B cell (primary cell): Measurements from ENCODE around the gene HLCS. TPM values are rescaled to one million over a fixed set of nuclear protein-coding genes. Genes with fewer than 3 reads are reported as not detected.
"Not testable (repeated sequence)": the region's sequence is repeated elsewhere in the genome, so short reads cannot be mapped to it uniquely, and the experiment has no call there.

Experiments used
- ATAC-seq: fragments of 200-7000 bp; cut with Tn5 transposase; one replicate; pipeline ENCODE4 v1.10.0; 2021; ENCODE audit warnings: low read depth, mild to moderate bottlenecking, moderate number of reproducible peaks, moderate library complexity
- CTCF ChIA-PET: fragments of 350-600 bp; sonication (Branson Sonifier 250); formaldehyde crosslinking; loops from one replicate; lab custom pipeline; 2021; ENCODE audit warnings: antibody characterized with exemption, inconsistent platforms; lab: Charles Lee
- POLR2A ChIA-PET: fragments of 350-600 bp; sonication (Branson Sonifier 250); formaldehyde crosslinking; loops from one replicate; lab custom pipeline; 2021; ENCODE audit warnings: antibody characterized with exemption; lab: Charles Lee
- DNase-seq: peaks from one replicate; pipeline ENCODE4 v3.0.0; 2013
- H2AFZ ChIP-seq: 2 replicates; pipeline ENCODE4 v1.6.1; 2012; ENCODE audit warnings: mild to moderate bottlenecking, low read depth, low read length; ENCODE audit not compliant: insufficient read depth, poor library complexity, severe bottlenecking
- H3K27ac ChIP-seq, 2 donors: 1 replicate in 1 of 2; 2 replicates in 1 of 2; pipeline ENCODE4 v1.5.1; 2012 to 2013; ENCODE audit warnings: low read length in 2 of 2, mild to moderate bottlenecking in 2 of 2, moderate library complexity in 1 of 2
- H3K27me3 ChIP-seq, 4 experiments: fragments of 200-600 bp in 1 of 4; sonication (generic) in 1 of 4; replicated peaks in 1 of 4; 1 replicate in 2 of 4; 2 replicates in 2 of 4; pipeline versions ENCODE4 v1.6.1 to v1.7.0; 2013 to 2016; ENCODE audit warnings: low read length in 3 of 4, mild to moderate bottlenecking in 2 of 4, mixed read lengths in 1 of 4, moderate library complexity in 1 of 4; ENCODE audit not compliant: insufficient read depth in 4 of 4, control insufficient read depth in 3 of 4; ENCODE audit errors: control extremely low read depth in 1 of 4
- H3K36me3 ChIP-seq, 2 experiments: replicated peaks in 1 of 2; 1 replicate in 1 of 2; 2 replicates in 1 of 2; pipeline versions ENCODE4 v1.6.1 to v1.7.1; 2013; ENCODE audit warnings: low read length in 1 of 2; ENCODE audit not compliant: insufficient read depth in 2 of 2, control insufficient read depth in 1 of 2; ENCODE audit errors: control extremely low read depth in 1 of 2, extremely low read depth in 1 of 2
- H3K4me1 ChIP-seq, 2 donors: fragments of 200-600 bp in 1 of 2; sonication (generic) in 1 of 2; 1 replicate in 1 of 2; 2 replicates in 1 of 2; pipeline versions ENCODE4 v1.5.1 to v1.6.1; 2013 to 2017; ENCODE audit warnings: low read length in 2 of 2; ENCODE audit not compliant: control insufficient read depth in 2 of 2, insufficient read depth in 2 of 2
- H3K4me2 ChIP-seq: replicated peaks from 2 replicates; pipeline ENCODE3; 2012; ENCODE audit warnings: mild to moderate bottlenecking, low read depth, low read length; ENCODE audit not compliant: poor library complexity, severe bottlenecking
- H3K4me3 ChIP-seq, 5 experiments: fragments of 200-600 bp in 1 of 5; sonication (generic) in 1 of 5; 1 replicate in 3 of 5; 2 replicates in 2 of 5; pipeline versions ENCODE4 v1.5.1 to v1.7.0; 2011 to 2016; ENCODE audit warnings: low read length in 4 of 5, mild to moderate bottlenecking in 4 of 5, low read depth in 2 of 5, control low read depth in 1 of 5, moderate library complexity in 1 of 5; ENCODE audit not compliant: insufficient read depth in 1 of 5; ENCODE audit errors: control extremely low read depth in 1 of 5, extremely low read depth in 1 of 5
- H3K79me2 ChIP-seq: fragments of 200-600 bp; sonication (generic); one replicate; pipeline ENCODE4 v1.6.0; 2016; ENCODE audit warnings: low read length; ENCODE audit not compliant: control insufficient read depth, insufficient read depth
- H3K9ac ChIP-seq: fragments of 200-600 bp; sonication (generic); 2 replicates; pipeline ENCODE4 v1.6.1; 2017; ENCODE audit warnings: mild to moderate bottlenecking, low read length, moderate library complexity
- H3K9me3 ChIP-seq, 3 donors: one replicate each; pipeline versions ENCODE4 v1.6.1 to v1.7.1; 2013; ENCODE audit warnings: low read length in 2 of 3; ENCODE audit not compliant: control insufficient read depth in 2 of 3, insufficient read depth in 1 of 3; ENCODE audit errors: control extremely low read depth in 1 of 3
- H4K20me1 ChIP-seq: 2 replicates; pipeline ENCODE4 v1.6.0; 2012; ENCODE audit warnings: mild to moderate bottlenecking, low read length; ENCODE audit not compliant: insufficient read depth, control insufficient read depth, poor library complexity, severe bottlenecking
- H3K27ac Mint-ChIP-seq: one replicate; pipeline ENCODE4 v1.8.0; 2021; ENCODE audit warnings: mixed read lengths
- H3K27me3 Mint-ChIP-seq: one replicate; pipeline ENCODE4 v1.8.0; 2021; ENCODE audit warnings: mixed read lengths
- H3K4me1 Mint-ChIP-seq: one replicate; pipeline ENCODE4 v1.8.0; 2021; ENCODE audit warnings: mixed read lengths
- H3K4me3 Mint-ChIP-seq: one replicate; pipeline ENCODE4 v1.8.0; 2021; ENCODE audit warnings: mixed read lengths
- H3K9me3 Mint-ChIP-seq: one replicate; pipeline ENCODE4 v1.8.0; 2022; ENCODE audit warnings: mixed read lengths; ENCODE audit not compliant: insufficient read depth
- CTCF ChIP-seq: fragments of 200-600 bp; IDR thresholded peaks from one replicate; pipeline ENCODE4 v1.8.0; 2022; ENCODE audit warnings: antibody characterized with exemption, mild to moderate bottlenecking
- EZH2 ChIP-seq: IDR thresholded peaks from 2 replicates; pipeline ENCODE4 v1.6.1; 2012; ENCODE audit warnings: borderline replicate concordance, low read depth, mild to moderate bottlenecking, moderate library complexity, low read length; ENCODE audit not compliant: insufficient read depth, poor library complexity, severe bottlenecking
- WGBS: methylation state at CpG from one replicate; pipeline ENCODE4 v1.1.5; 2013; ENCODE audit warnings: missing lambda C conversion rate; ENCODE audit not compliant: insufficient coverage; 5-methylcytosine and 5-hydroxymethylcytosine counted together
- intact Hi-C: fragments of 100-400 bp; cut with micrococcal nuclease; formaldehyde crosslinking; loops from one replicate; pipeline ENCODE4 v1.10.0; 2022
- polyA plus RNA-seq: library from polyadenylated mRNA; depleted of rRNA; stranded (reverse); fragments of >200 nt; gene quantifications from 2 replicates; pipeline ENCODE4 v1.2.3, GENCODE V29; 2012
- total RNA-seq, 2 donors: library from RNA; stranded (reverse); fragments of 120-200 nt in 1 of 2; gene quantifications; 1 replicate in 1 of 2; 2 replicates in 1 of 2; pipeline versions ENCODE4 v1.2.3 to v1.2.4, GENCODE V29; 2013 to 2022

HLCS gene
- total and polyA plus RNA-seq, 2 donors (not counting 1 experiment from before 2014, with no cell fraction given): 4.4 to 14.7 TPM

GRCh38 chr21:36989699-36990507 is 23.4 kb upstream of the HLCS start:
- Histone ChIP-seq H3K9ac (peak overlapping the region; percentile 69), H3K27me3 (no peaks in the 10 kb centered on the region), H4K20me1 (no peaks in the 10 kb centered on the region), H3K9me3 (peaks cover 0 to 9% (median 0%) of the 10 kb centered on the region in 3 donors), H3K4me1 (peaks cover 0 to 14% of the 10 kb centered on the region in 2 donors), H3K79me2 (no peaks in the 10 kb centered on the region), H3K36me3 (no peaks in the 10 kb centered on the region), H3K4me2 (peak overlapping the region; percentile 88), H3K4me3 (peak overlapping the region in 4 of 5 experiments; percentile 39 to 65 (median 60)), H2AFZ (peak overlapping the region; percentile 98), H3K27ac (peak overlapping the region; percentile 55 to 78)
- peak; percentile 93 for DNase-seq
- ChIA-PET CTCF (interaction anchor here (0.6 to 5.5 kb wide), 15 partner anchors 10 to 574 kb away, joined by 3 to 51 read pairs (median 3); partner anchors contain the start of genes DYRK1A and HLCS), POLR2A (interaction anchor here (0.6 to 1.8 kb wide), 9 partner anchors 12 to 849 kb away, joined by 3 to 14 read pairs (median 4); partner anchors contain the start of genes DYRK1A and HLCS)
- Mint-ChIP-seq H3K4me3 (peak overlapping the region; percentile 89), H3K27ac (peak overlapping the region; percentile 93), H3K4me1 (peaks cover 9% of the 10 kb centered on the region), H3K9me3 (no peaks in the 10 kb centered on the region), H3K27me3 (no peaks in the 10 kb centered on the region)
- ATAC-seq: peak; percentile 93
- intact Hi-C loops: loop anchor here (1.0 kb wide), 4 partner anchors 13 to 83 kb away; partner anchors contain the start of genes HLCS, PIGP and TTC3
- TF ChIP-seq EZH2 (no peak), CTCF (peak; percentile 92)
- 5% methylated on average over 97 of the region's 97 CpGs for WGBS

DNA sequence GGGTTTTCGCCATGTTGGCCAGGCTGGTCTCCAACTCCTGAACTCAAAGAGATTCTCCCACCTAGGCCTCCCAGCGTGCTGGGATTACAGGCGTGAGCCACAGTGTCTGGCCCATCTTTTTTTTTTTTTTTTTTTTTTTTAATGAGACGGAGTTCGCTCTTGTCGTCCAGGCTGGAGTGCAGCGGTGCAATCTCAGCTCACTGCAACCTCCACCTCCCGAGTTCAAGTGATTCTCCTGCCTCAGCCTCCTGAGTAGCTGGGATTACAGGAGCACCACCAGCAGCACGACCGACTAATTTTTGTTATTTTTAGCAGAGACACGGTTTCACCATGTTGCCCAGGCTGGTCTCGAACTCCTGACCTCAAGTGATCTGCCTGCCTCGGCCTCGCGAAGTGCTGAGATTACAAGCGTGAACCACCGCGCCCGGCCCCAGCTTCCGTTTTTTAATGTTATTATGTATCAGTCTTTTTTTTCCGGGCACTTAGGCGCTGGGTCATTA is 22.8 kb upstream of the HLCS start:
- Histone ChIP-seq H3K4me3 (peak overlapping the region in 4 of 5 experiments; percentile 39 to 65 (median 60)), H2AFZ (peak overlapping the region; percentile 98), H3K27ac (peak overlapping the region; percentile 55 to 78), H3K4me2 (peak overlapping the region; percentile 88), H3K9ac (peak overlapping the region; percentile 69)
- DNase-seq, H3K36me3 ChIP-seq, H3K27me3 ChIP-seq, H3K4me1 ChIP-seq, ATAC-seq, H3K9me3 Mint-ChIP-seq, H4K20me1 ChIP-seq, H3K9me3 ChIP-seq, H3K4me1 Mint-ChIP-seq, H3K27me3 Mint-ChIP-seq, H3K79me2 ChIP-seq: not testable (repeated sequence)
- Mint-ChIP-seq H3K27ac (peak overlapping the region; percentile 93), H3K4me3 (peak overlapping the region; percentile 86)
- 40% methylated on average over 20 of the region's 22 CpGs for WGBS
- CTCF ChIA-PET: interaction anchor here (0.7 to 5.5 kb wide), 11 partner anchors 10 to 575 kb away, joined by 3 to 51 read pairs (median 4); partner anchors contain the start of gene HLCS
- POLR2A ChIA-PET: interaction anchor here (0.6 to 1.8 kb wide), 8 partner anchors 12 to 848 kb away, joined by 3 to 14 read pairs (median 4); partner anchors contain the start of genes DYRK1A and HLCS
- intact Hi-C loops: loop anchor here (1.0 kb wide), 2 partner anchors 12 to 84 kb away; partner anchors contain the start of genes PIGP and TTC3
